CD8-positive, alpha-beta memory T cell (primary cell): ENCODE measurements around the gene NDRG4. TPM values are rescaled to one million over a fixed set of nuclear protein-coding genes. Genes with fewer than 3 reads are reported as not detected.

Source experiments
- CTCF ChIA-PET: fragments of 350-600 bp; sonication (Branson Sonifier 250); formaldehyde crosslinking; loops from one replicate; lab custom pipeline; 2021; ENCODE audit warnings: antibody characterized with exemption; lab: Charles Lee
- POLR2A ChIA-PET: fragments of 350-600 bp; sonication (Branson Sonifier 250); formaldehyde crosslinking; loops from one replicate; lab custom pipeline; 2021; ENCODE audit warnings: antibody characterized with exemption; lab: Charles Lee
- DNase-seq, 5 donors: peaks; one replicate each; pipeline versions ENCODE4 v3.0.0 to v3.0.0-alpha.2; 2020 to 2022; ENCODE audit warnings: mixed read lengths in 1 of 5
- H3K27ac ChIP-seq: one replicate; pipeline ENCODE4 v1.7.0; 2013; ENCODE audit warnings: low read depth, mild to moderate bottlenecking, low read length, moderate library complexity
- H3K27me3 ChIP-seq: 2 replicates; pipeline ENCODE4 v1.7.0; 2013; ENCODE audit warnings: low read length, mild to moderate bottlenecking; ENCODE audit not compliant: insufficient read depth, poor library complexity, severe bottlenecking
- H3K36me3 ChIP-seq: 2 replicates; pipeline ENCODE4 v1.7.0; 2013; ENCODE audit warnings: mild to moderate bottlenecking, low read length, moderate library complexity; ENCODE audit not compliant: insufficient read depth
- H3K4me1 ChIP-seq: 2 replicates; pipeline ENCODE4 v1.7.0; 2013; ENCODE audit warnings: mild to moderate bottlenecking, low read length, moderate library complexity; ENCODE audit not compliant: insufficient read depth
- H3K4me3 ChIP-seq: 2 replicates; pipeline ENCODE4 v1.7.0; 2013; ENCODE audit warnings: mild to moderate bottlenecking, low read length
- H3K9me3 ChIP-seq: 2 replicates; pipeline ENCODE4 v1.7.0; 2013; ENCODE audit warnings: mild to moderate bottlenecking, low read length
- H3K27ac Mint-ChIP-seq, 8 donors: one replicate each; pipeline ENCODE4 v1.8.0; 2020 to 2021; ENCODE audit warnings: mixed read lengths in 8 of 8, mild to moderate bottlenecking in 6 of 8, inconsistent platforms in 3 of 8, moderate library complexity in 3 of 8
- H3K27me3 Mint-ChIP-seq, 2 donors: one replicate each; pipeline ENCODE4 v1.8.0; 2020 to 2021; ENCODE audit warnings: mixed read lengths in 2 of 2, mild to moderate bottlenecking in 1 of 2, moderate library complexity in 1 of 2
- H3K36me3 Mint-ChIP-seq, 3 donors: one replicate each; pipeline ENCODE4 v1.8.0; 2020 to 2021; ENCODE audit warnings: mixed read lengths in 3 of 3, inconsistent platforms in 1 of 3, mild to moderate bottlenecking in 1 of 3
- H3K4me1 Mint-ChIP-seq, 3 donors: one replicate each; pipeline ENCODE4 v1.8.0; 2020 to 2021; ENCODE audit warnings: mixed read lengths in 3 of 3, inconsistent platforms in 1 of 3, mild to moderate bottlenecking in 1 of 3
- H3K4me3 Mint-ChIP-seq, 7 donors: one replicate each; pipeline ENCODE4 v1.8.0; 2020 to 2021; ENCODE audit warnings: mixed read lengths in 7 of 7, mild to moderate bottlenecking in 6 of 7, moderate library complexity in 4 of 7, inconsistent platforms in 2 of 7
- H3K9me3 Mint-ChIP-seq, 5 donors: one replicate each; pipeline ENCODE4 v1.8.0; 2020 to 2022; ENCODE audit warnings: mixed read lengths in 5 of 5, mild to moderate bottlenecking in 3 of 5, moderate library complexity in 2 of 5, inconsistent platforms in 1 of 5
- polyA plus RNA-seq: library from polyadenylated mRNA; unstranded; fragments of 300-500 nt; fragmentation: Illumina TruSeq; gene quantifications from one replicate; pipeline ENCODE4 v1.2.3, GENCODE V29; 2021
- total RNA-seq, 2 experiments: library from RNA; stranded (reverse); gene quantifications; one replicate each; pipeline ENCODE4 v1.2.3, GENCODE V29; 2021

Gene NDRG4
- total and polyA plus RNA-seq, 3 experiments from 2014 or later, result 0.63 to 2.4 (median 1.6) TPM

DNA sequence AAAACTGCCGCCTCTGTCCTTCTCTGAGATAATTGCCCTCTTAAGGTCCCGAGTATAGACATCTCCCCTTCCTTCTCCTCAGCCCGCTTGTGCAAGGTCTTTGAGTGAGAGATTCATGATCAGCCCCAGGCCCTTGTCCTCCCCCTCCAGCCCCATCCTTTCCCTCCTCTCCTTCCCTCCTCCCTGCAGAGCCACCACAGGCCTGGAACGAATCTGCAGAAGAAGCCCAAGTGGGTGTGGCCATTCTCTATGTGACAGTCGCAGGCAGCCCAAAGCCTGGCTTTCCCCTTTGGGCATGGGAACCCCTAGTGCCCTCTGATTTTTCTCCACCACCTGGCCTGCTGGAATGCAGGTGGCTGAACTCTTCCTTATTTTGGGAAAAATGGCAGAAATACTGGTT is 7.2 kb upstream of the NDRG4 start:
- no peaks in the 10 kb centered on the region for H3K9me3 Mint-ChIP-seq
- ChIA-PET POLR2A (no interaction called here), CTCF (interaction anchor here (1.1 to 4.4 kb wide), 3 partner anchors 9 to 263 kb away, joined by 3 to 26 read pairs (median 5); no protein-coding TSS in a partner anchor)
- H3K4me3 ChIP-seq, result no peak overlapping the region
- H3K36me3 Mint-ChIP-seq, result no peaks in the 10 kb centered on the region
- no peaks in the 10 kb centered on the region for H3K4me1 ChIP-seq
- peak overlapping the region in 1 of 8 donors; percentile 17 for H3K27ac Mint-ChIP-seq
- H3K4me3 Mint-ChIP-seq, result no peak overlapping the region
- DNase-seq, result no peak
- H3K27me3 Mint-ChIP-seq, result peaks cover 11 to 24% of the 10 kb centered on the region in 2 donors
- no peaks in the 10 kb centered on the region for H3K9me3 ChIP-seq
- no peak overlapping the region for H3K27ac ChIP-seq
- H3K27me3 ChIP-seq, result no peaks in the 10 kb centered on the region
- H3K4me1 Mint-ChIP-seq, result peaks cover 0 to 8% (median 6%) of the 10 kb centered on the region in 3 donors
- no peaks in the 10 kb centered on the region for H3K36me3 ChIP-seq

DNA sequence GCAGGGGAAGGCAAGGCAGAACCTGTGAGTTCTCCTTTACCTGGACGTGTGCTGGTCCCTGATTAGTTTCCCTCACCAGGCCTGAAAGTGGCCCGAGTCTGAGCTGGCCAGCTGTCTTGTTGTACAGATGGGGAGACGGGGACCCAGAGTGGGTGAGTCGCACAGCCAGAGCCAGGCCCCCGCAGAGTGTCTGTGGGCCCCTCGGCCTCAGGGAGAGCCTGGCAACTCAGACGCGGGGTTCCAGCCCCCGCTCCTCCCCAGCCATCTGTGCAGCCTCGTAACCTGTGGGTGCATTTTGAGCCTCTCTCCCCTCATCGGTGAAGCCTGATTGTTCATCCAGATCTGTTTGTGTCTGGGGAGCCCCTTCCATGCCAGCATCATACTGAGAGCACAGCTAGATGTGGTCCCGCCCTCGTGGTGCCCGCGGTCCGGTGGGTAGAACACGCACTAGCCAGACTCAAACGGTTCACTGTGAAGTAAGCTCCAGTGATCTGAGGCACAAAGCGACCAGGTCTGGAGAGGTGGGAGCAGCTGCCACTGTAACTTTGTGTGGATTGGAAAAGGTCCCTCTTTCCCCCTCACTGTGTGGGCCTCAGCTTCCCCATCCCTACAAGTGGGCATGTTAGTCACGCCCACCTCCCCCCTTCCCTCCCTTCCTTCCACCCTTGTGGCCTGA is 6.0 kb upstream of the NDRG4 start:
- no peak for DNase-seq
- H3K4me1 Mint-ChIP-seq, result peaks cover 0 to 8% (median 6%) of the 10 kb centered on the region in 3 donors
- no peak overlapping the region for H3K27ac ChIP-seq
- H3K27ac Mint-ChIP-seq, result no peak overlapping the region
- ChIA-PET CTCF (interaction anchor here (1.2 to 4.4 kb wide), 4 partner anchors 10 to 262 kb away, joined by 5 to 26 read pairs (median 7); no protein-coding TSS in a partner anchor), POLR2A (no interaction called here)
- H3K36me3 ChIP-seq, result no peaks in the 10 kb centered on the region
- no peaks in the 10 kb centered on the region for H3K36me3 Mint-ChIP-seq
- H3K9me3 ChIP-seq, result no peaks in the 10 kb centered on the region
- H3K4me3 Mint-ChIP-seq, result no peak overlapping the region
- H3K27me3 ChIP-seq, result no peaks in the 10 kb centered on the region
- peaks cover 9 to 30% of the 10 kb centered on the region in 2 donors for H3K27me3 Mint-ChIP-seq
- no peaks in the 10 kb centered on the region for H3K9me3 Mint-ChIP-seq
- H3K4me1 ChIP-seq, result no peaks in the 10 kb centered on the region
- H3K4me3 ChIP-seq, result no peak overlapping the region

DNA sequence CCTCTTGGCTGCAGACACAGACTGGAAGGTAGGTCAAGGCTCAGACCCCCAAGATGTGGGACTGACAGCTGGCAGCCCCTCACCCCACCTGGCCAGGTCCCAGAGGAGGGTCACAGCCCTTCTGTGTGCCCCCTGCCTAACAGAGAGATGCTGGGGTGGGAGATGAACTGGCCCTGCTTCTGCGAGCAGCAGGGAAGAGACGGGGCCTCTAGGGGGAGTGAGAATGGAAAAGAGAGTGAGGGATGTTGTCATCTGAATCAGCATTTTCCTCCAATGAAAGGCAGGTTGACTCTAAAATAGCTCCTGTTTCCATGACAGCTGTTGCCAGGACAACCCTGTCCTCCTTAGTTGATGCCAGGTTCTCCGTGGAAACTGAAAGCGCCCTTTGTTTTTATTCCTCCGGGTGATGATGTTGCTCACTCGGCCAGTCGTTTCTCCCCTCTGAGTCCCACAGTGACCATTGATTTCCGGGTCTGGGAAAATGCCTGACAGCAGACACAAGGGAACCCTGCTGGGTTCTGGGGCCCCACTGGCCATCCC is 4.9 kb upstream of the NDRG4 start:
- Mint-ChIP-seq H3K36me3 (no peaks in the 10 kb centered on the region), H3K27me3 (peaks cover 11 to 35% of the 10 kb centered on the region in 2 donors), H3K4me1 (peaks cover 2 to 13% (median 11%) of the 10 kb centered on the region in 3 donors), H3K27ac (peak overlapping the region in 2 of 8 donors; percentile 22 to 78), H3K9me3 (no peaks in the 10 kb centered on the region), H3K4me3 (peak overlapping the region in 1 of 7 donors; percentile 68)
- CTCF ChIA-PET, result interaction anchor here (1.0 to 2.9 kb wide), 3 partner anchors 16 to 595 kb away, joined by 3 to 9 read pairs (median 5); no protein-coding TSS in a partner anchor
- Histone ChIP-seq H3K9me3 (no peaks in the 10 kb centered on the region), H3K36me3 (no peaks in the 10 kb centered on the region), H3K4me1 (peaks cover 2% of the 10 kb centered on the region), H3K27ac (no peak overlapping the region), H3K4me3 (no peak overlapping the region), H3K27me3 (no peaks in the 10 kb centered on the region)
- POLR2A ChIA-PET, result no interaction called here
- DNase-seq, result peak in 4 of 5 donors; percentile 15 to 65 (median 30)

DNA sequence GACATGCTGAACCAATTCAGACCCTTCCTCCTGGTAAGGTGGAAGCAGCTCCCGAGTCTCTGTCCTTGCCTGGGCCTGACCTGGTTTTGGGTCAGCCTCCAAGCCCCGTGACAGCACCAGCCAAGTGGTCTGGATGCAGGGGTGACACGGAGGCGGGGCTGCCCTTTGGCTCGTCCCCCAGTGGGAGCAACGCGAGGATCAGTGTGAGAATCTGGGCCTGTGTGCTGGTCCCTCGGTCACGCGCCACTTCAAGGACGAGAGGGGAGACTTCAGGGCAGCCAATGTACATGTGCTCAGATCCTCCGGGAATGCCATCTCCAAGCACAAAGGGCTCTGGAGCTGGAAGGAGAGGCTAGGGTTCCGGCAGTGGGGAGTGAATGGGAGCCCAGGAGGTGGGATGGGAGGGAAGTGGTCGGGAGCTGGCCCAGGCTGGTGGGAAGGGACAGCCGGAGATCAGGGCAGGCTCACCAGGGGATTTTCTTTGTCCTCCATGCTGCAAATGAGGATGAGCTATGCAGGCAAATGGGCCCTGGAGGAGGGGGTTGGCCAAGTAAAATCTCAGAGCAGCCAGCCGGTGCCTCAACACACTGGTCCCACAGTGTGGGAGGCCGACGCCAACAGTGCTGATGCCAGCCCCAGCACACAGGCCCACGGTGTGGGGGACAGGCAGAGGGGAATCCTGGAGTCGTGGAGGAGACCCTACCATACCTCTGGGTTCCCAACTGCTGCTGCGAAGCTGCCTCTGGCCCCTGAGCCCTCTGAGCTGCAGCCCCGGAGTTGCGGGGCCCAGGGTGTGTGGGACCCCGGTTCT is 4.2 kb upstream of the NDRG4 start:
- no peaks in the 10 kb centered on the region for H3K27me3 ChIP-seq
- H3K4me1 Mint-ChIP-seq, result peaks cover 9 to 19% (median 18%) of the 10 kb centered on the region in 3 donors
- POLR2A ChIA-PET, result no interaction called here
- H3K4me3 Mint-ChIP-seq, result peak overlapping the region in 1 of 7 donors; percentile 68
- CTCF ChIA-PET, result interaction anchor here (1.0 to 2.9 kb wide), 2 partner anchors 260 to 596 kb away, joined by 3 to 9 read pairs; no protein-coding TSS in a partner anchor
- no peaks in the 10 kb centered on the region for H3K36me3 Mint-ChIP-seq
- no peaks in the 10 kb centered on the region for H3K36me3 ChIP-seq
- no peak overlapping the region for H3K27ac ChIP-seq
- H3K4me3 ChIP-seq, result no peak overlapping the region
- no peaks in the 10 kb centered on the region for H3K9me3 Mint-ChIP-seq
- no peaks in the 10 kb centered on the region for H3K9me3 ChIP-seq
- DNase-seq, result no peak
- peak overlapping the region in 1 of 8 donors; percentile 11 for H3K27ac Mint-ChIP-seq
- H3K4me1 ChIP-seq, result peaks cover 9% of the 10 kb centered on the region
- peaks cover 16 to 41% of the 10 kb centered on the region in 2 donors for H3K27me3 Mint-ChIP-seq

DNA sequence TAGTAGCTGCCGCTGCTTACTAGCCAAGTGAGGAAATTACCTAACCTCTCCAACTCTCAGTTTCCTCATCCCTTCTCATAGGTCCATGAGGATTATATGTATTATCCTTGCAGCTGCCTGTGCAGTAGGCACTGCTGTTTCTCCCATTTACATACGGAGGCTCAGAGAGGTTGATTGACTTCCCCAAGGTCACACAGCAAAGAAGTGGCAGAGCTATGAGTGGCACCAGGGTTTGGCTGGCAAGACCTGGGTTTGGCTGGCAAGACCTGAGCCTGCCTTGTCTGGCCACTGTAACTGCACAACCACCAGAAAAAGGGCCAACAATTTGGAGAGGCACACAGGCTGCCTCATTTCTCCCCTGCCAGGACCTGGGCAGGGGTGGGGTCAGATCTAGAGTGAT is 2.5 kb upstream of the NDRG4 start:
- no peaks in the 10 kb centered on the region for H3K27me3 ChIP-seq

DNA sequence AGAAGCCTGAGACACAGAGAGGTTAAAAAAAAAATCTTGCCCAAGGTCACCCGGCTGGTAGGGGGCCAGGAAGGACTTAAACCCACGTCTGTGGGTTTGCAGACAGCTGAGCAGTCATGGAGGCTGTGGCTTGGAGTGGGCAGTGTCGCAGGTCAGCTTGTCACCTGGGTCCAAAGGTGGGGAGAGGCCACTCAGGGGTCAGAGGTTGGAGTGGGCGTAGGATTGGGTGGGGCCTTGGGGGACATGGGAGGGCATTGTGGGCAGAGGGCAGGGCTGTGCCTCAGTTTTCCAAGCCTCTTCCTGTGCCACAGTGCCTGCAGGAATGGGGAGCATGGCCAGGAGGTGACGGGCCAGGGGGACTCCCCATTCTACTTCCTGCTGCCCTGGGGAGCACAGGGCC is 2.0 kb upstream of the NDRG4 start:
- H3K27me3 ChIP-seq, result no peaks in the 10 kb centered on the region
- ChIA-PET CTCF (interaction anchor here (1.1 kb wide), 1 partner anchor 9 kb away, joined by 3 read pairs; no protein-coding TSS in a partner anchor), POLR2A (no interaction called here)
- Mint-ChIP-seq H3K4me3 (peak overlapping the region in 2 of 7 donors; percentile 3 to 75), H3K4me1 (peaks cover 13 to 33% (median 23%) of the 10 kb centered on the region in 3 donors), H3K9me3 (no peaks in the 10 kb centered on the region), H3K36me3 (no peaks in the 10 kb centered on the region), H3K27me3 (peaks cover 27 to 49% of the 10 kb centered on the region in 2 donors), H3K27ac (peak overlapping the region in 1 of 8 donors; percentile 64)
- peaks cover 23% of the 10 kb centered on the region for H3K4me1 ChIP-seq
- no peaks in the 10 kb centered on the region for H3K36me3 ChIP-seq
- no peak overlapping the region for H3K4me3 ChIP-seq
- H3K27ac ChIP-seq, result no peak overlapping the region
- no peaks in the 10 kb centered on the region for H3K9me3 ChIP-seq
- no peak for DNase-seq

More for the DNA sequence above, 2.5 kb upstream of the NDRG4 start:
- Mint-ChIP-seq H3K9me3 (no peaks in the 10 kb centered on the region), H3K4me1 (peaks cover 13 to 33% (median 23%) of the 10 kb centered on the region in 3 donors), H3K4me3 (peak overlapping the region in 2 of 7 donors; percentile 3 to 75), H3K27me3 (peaks cover 23 to 48% of the 10 kb centered on the region in 2 donors), H3K36me3 (no peaks in the 10 kb centered on the region), H3K27ac (no peak overlapping the region)
- Histone ChIP-seq H3K36me3 (no peaks in the 10 kb centered on the region), H3K27ac (no peak overlapping the region), H3K4me3 (no peak overlapping the region), H3K4me1 (peaks cover 23% of the 10 kb centered on the region), H3K9me3 (no peaks in the 10 kb centered on the region)
- POLR2A ChIA-PET, result no interaction called here
- CTCF ChIA-PET, result interaction anchor here (1.1 kb wide), 1 partner anchor 8 kb away, joined by 3 read pairs; no protein-coding TSS in a partner anchor
- DNase-seq, result no peak

DNA sequence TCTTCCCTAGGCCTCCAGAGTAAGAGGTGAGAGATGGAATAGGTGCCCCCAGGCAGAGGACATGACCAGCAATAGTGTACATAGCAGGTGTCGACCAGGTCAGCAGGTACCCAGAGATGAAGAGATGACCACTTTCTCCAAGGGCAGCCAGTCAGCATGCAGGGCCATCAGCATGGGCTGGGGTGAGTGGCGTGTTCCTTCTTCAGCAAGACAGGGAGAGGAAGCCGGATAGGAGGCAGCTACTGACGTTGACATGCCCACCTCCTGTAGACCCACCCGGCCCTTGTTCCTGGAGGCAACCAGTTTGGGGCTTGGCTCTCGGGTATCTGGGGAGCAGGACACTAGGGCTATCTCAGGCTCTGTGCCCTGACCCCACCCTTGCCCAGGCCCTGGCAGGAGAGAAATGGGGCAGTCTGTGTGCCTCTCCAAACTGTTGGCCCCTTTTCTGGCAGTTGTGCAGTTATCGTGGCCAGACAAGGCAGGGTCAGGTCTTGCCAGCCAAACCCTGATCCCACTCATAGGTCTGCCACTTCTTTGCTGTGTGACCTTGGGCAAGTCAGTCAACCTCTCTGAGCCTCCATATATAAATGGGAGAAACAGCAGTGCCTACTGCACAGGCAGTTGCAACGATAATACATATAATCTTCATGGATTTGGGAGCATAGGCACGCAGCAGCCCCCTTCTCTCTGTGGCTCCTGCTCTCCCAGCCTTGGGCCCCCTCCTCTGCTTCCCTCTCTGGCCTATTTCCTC is 1.4 kb upstream of the NDRG4 start:
- Mint-ChIP-seq H3K4me1 (peaks cover 13 to 33% (median 23%) of the 10 kb centered on the region in 3 donors), H3K27me3 (peaks cover 26 to 52% of the 10 kb centered on the region in 2 donors), H3K27ac (no peak overlapping the region), H3K4me3 (no peak overlapping the region), H3K36me3 (no peaks in the 10 kb centered on the region), H3K9me3 (no peaks in the 10 kb centered on the region)
- POLR2A ChIA-PET, result no interaction called here
- Histone ChIP-seq H3K9me3 (no peaks in the 10 kb centered on the region), H3K27ac (no peak overlapping the region), H3K36me3 (no peaks in the 10 kb centered on the region), H3K27me3 (no peaks in the 10 kb centered on the region), H3K4me1 (peaks cover 23% of the 10 kb centered on the region), H3K4me3 (no peak overlapping the region)
- DNase-seq, result no peak
- CTCF ChIA-PET, result no interaction called here
